GM23248 (cell line): Measurements from ENCODE around the gene TMED1.

ENCODE experiments used
- EZH2 ChIP-seq: fragments of 200-600 bp; sonication (generic); IDR thresholded peaks from 2 replicates; pipeline ENCODE4 v1.6.1; 2018; ENCODE audit warnings: antibody characterized with exemption, mild to moderate bottlenecking; ENCODE audit not compliant: insufficient read depth, poor library complexity, severe bottlenecking
- EZH2phosphoT487 ChIP-seq: fragments of 200-600 bp; sonication (generic); IDR thresholded peaks from 2 replicates; pipeline ENCODE4 v1.6.1; 2018; ENCODE audit warnings: antibody characterized with exemption, moderate library complexity, mild to moderate bottlenecking, low read depth; ENCODE audit not compliant: insufficient read depth

GRCh38 chr19:10868872-10869547 is 33.0 kb upstream of the TMED1 start:
- TF ChIP-seq EZH2phosphoT487 (no peak), EZH2 (no peak)
